ENCODE results near the gene TESK1.

Gene TESK1

GRCh38 chr9:35646153-35646532 lies 41.1 kb downstream of the TESK1 start:
- Histone ChIP-seq H3K9me2 (ENCODE audit: low read depth, low read length) (no peaks in the 10 kb centered on the region), H3K4me2 (ENCODE audit: low read length) (peak overlapping the region; percentile 96), H3K9ac (ENCODE audit: low read length) (peak overlapping the region; percentile 92), H3K27ac (ENCODE audit: low read depth, low read length, poor library complexity, severe bottlenecking) (peak overlapping the region; percentile 92), H3K4me1 (ENCODE audit: insufficient read depth, low read length, severe bottlenecking) (peaks cover 65% of the 10 kb centered on the region), H3F3A (ENCODE audit: insufficient read depth, low read length) (peaks cover 17% of the 10 kb centered on the region), H3K9me3 (ENCODE audit: low read length) (no peaks in the 10 kb centered on the region), H3K79me2 (ENCODE audit: insufficient read depth, low read length) (no peaks in the 10 kb centered on the region; the same call in 1 of the 2 replicates), H3K36me3 (ENCODE audit: insufficient read depth, low read length) (peaks cover 14% of the 10 kb centered on the region; the same call in 1 of the 2 replicates), H4K20me1 (ENCODE audit: insufficient read depth, low read length) (no peaks in the 10 kb centered on the region), H3K4me3 (ENCODE audit: low read depth, low read length, poor library complexity, severe bottlenecking) (peak overlapping the region; percentile 80), H2AFZ (ENCODE audit: low read length) (no peak overlapping the region), H3K27me3 (ENCODE audit: insufficient read depth, low read length) (no peaks in the 10 kb centered on the region)
- TF ChIP-seq EZH2 (IDR thresholded peaks at IDR 0.05; ENCODE audit: borderline replicate concordance, low read length) (no peak), CTCF (IDR thresholded peaks at IDR 0.05; ENCODE audit: low read length) (no peak)

GRCh38 chr9:35646533-35647265 lies 41.6 kb downstream of the TESK1 start:
- peak overlapping the region; percentile 96 for H3K4me2 ChIP-seq (ENCODE audit: low read length)
- H4K20me1 ChIP-seq (ENCODE audit: insufficient read depth, low read length), result no peaks in the 10 kb centered on the region
- TF ChIP-seq EZH2 (IDR thresholded peaks at IDR 0.05; ENCODE audit: borderline replicate concordance, low read length), result no peak
- peak; percentile 88 for TF ChIP-seq CTCF (IDR thresholded peaks at IDR 0.05; ENCODE audit: low read length)
- no peaks in the 10 kb centered on the region for H3K9me2 ChIP-seq (ENCODE audit: low read depth, low read length)
- H3K27ac ChIP-seq (ENCODE audit: low read depth, low read length, poor library complexity, severe bottlenecking), result peak overlapping the region; percentile 92
- H3K27me3 ChIP-seq (ENCODE audit: insufficient read depth, low read length), result no peaks in the 10 kb centered on the region
- peaks cover 70% of the 10 kb centered on the region for H3K4me1 ChIP-seq (ENCODE audit: insufficient read depth, low read length, severe bottlenecking)
- no peaks in the 10 kb centered on the region for H3K9me3 ChIP-seq (ENCODE audit: low read length)
- H3K79me2 ChIP-seq (ENCODE audit: insufficient read depth, low read length), result no peaks in the 10 kb centered on the region; the same call in 1 of the 2 replicates
- peaks cover 17% of the 10 kb centered on the region for H3F3A ChIP-seq (ENCODE audit: insufficient read depth, low read length)
- H3K4me3 ChIP-seq (ENCODE audit: low read depth, low read length, poor library complexity, severe bottlenecking), result peak overlapping the region; percentile 80
- no peak overlapping the region for H2AFZ ChIP-seq (ENCODE audit: low read length)
- peaks cover 11% of the 10 kb centered on the region; the same call in 1 of the 2 replicates for H3K36me3 ChIP-seq (ENCODE audit: insufficient read depth, low read length)
- H3K9ac ChIP-seq (ENCODE audit: low read length), result peak overlapping the region; percentile 92

- H3K9me3 ChIP-seq (ENCODE audit: low read length), result no peaks in the 10 kb centered on the region
- H2AFZ ChIP-seq (ENCODE audit: low read length), result no peak overlapping the region
- peaks cover 17% of the 10 kb centered on the region for H3F3A ChIP-seq (ENCODE audit: insufficient read depth, low read length)
- TF ChIP-seq CTCF (IDR thresholded peaks at IDR 0.05; ENCODE audit: low read length) (no peak), EZH2 (IDR thresholded peaks at IDR 0.05; ENCODE audit: borderline replicate concordance, low read length) (no peak)
- H3K36me3 ChIP-seq (ENCODE audit: insufficient read depth, low read length), result no peaks in the 10 kb centered on the region
- no peaks in the 10 kb centered on the region; the same call in 1 of the 2 replicates for H3K79me2 ChIP-seq (ENCODE audit: insufficient read depth, low read length)
- H3K9ac ChIP-seq (ENCODE audit: low read length), result peak overlapping the region; percentile 96
- peaks cover 71% of the 10 kb centered on the region for H3K4me1 ChIP-seq (ENCODE audit: insufficient read depth, low read length, severe bottlenecking)
- H3K4me3 ChIP-seq (ENCODE audit: low read depth, low read length, poor library complexity, severe bottlenecking), result peak overlapping the region; percentile 86
- H3K27ac ChIP-seq (ENCODE audit: low read depth, low read length, poor library complexity, severe bottlenecking), result peak overlapping the region; percentile 92
- no peaks in the 10 kb centered on the region for H3K27me3 ChIP-seq (ENCODE audit: insufficient read depth, low read length)
- H3K9me2 ChIP-seq (ENCODE audit: low read depth, low read length), result no peaks in the 10 kb centered on the region
- H4K20me1 ChIP-seq (ENCODE audit: insufficient read depth, low read length), result no peaks in the 10 kb centered on the region
- H3K4me2 ChIP-seq (ENCODE audit: low read length), result peak overlapping the region; percentile 96
Measured at GRCh38 chr9:35649431-35650340, 44.6 kb downstream of the TESK1 start.
